HCT116 (cell line): ENCODE measurements around the gene DGKB. TPM values are rescaled to one million over a fixed set of nuclear protein-coding genes. Genes with fewer than 3 reads are reported as not detected.

ENCODE experiments used
- ATAC-seq: fragments of 200-7000 bp; cut with Tn5 transposase; 2 replicates; pipeline ENCODE4 v1.9.1; 2020; ENCODE audit warnings: mild to moderate bottlenecking, moderate library complexity
- BruUV-seq: library from RNA; stranded (reverse); fragments of 400-500 nt; replicated peaks from 2 replicates; lab custom pipeline; 2021; lab: Mats Ljungman, UMichigan
- CTCF ChIA-PET: fragments of 300-600 bp; sonication (Branson Sonifier 250); formaldehyde crosslinking; loops from one replicate; lab custom pipeline; 2021; ENCODE audit warnings: antibody characterized with exemption; lab: Charles Lee
- POLR2A ChIA-PET: fragments of 300-600, 350-600 bp; sonication (Branson Sonifier 250); formaldehyde crosslinking; loops from one replicate; lab custom pipeline; 2021; ENCODE audit warnings: antibody characterized with exemption; lab: Charles Lee
- RAD21 ChIA-PET, 2 experiments: fragments of 300-600 bp; sonication (Branson Sonifier 250); formaldehyde crosslinking; loops; one replicate each; lab custom pipeline; 2023; ENCODE audit warnings: low total read pairs in 2 of 2; ENCODE audit not compliant: uncharacterized antibody in 2 of 2, unreplicated experiment in 2 of 2, low non-redundant PET in 1 of 2; lab: Charles Lee
- DNase-seq: peaks from one replicate; pipeline ENCODE4 v3.0.0-alpha.2; 2010; ENCODE audit warnings: low read depth, low spot score
- H2AFZ ChIP-seq: fragments of 200-600 bp; shearing (Covaris generic), sonication (generic); 2 replicates; pipeline ENCODE4 v1.6.1; 2017; ENCODE audit warnings: low read depth, mixed run types, mixed read lengths, antibody characterized with exemption, low read length; ENCODE audit not compliant: poor library complexity, severe bottlenecking
- H3K27ac ChIP-seq: 2 replicates; pipeline ENCODE4 v1.5.1; 2012; ENCODE audit warnings: low read depth, low read length
- H3K27me3 ChIP-seq: fragments of 200-600 bp; sonication (generic); 2 replicates; pipeline ENCODE4 v1.6.1; 2016; ENCODE audit warnings: mixed run types, low read length, mixed read lengths; ENCODE audit not compliant: insufficient read depth
- H3K36me3 ChIP-seq, 2 experiments: fragments of 200-500 bp in 1 of 2; fragments of 200-600 bp in 1 of 2; sonication (Bioruptor generic) in 1 of 2; sonication (generic) in 1 of 2; 2 replicates each; pipeline versions ENCODE4 v1.5.1 to v1.6.1; 2014 to 2016; ENCODE audit warnings: low read length in 2 of 2, inconsistent platforms in 1 of 2, mixed read lengths in 1 of 2, mixed run types in 1 of 2; ENCODE audit not compliant: insufficient read depth in 2 of 2, control insufficient read depth in 1 of 2
- H3K4me1 ChIP-seq, 2 experiments: fragments of 200-600 bp in 1 of 2; sonication (generic) in 1 of 2; 2 replicates each; pipeline versions ENCODE4 v1.5.1 to v1.6.1; 2012 to 2017; ENCODE audit warnings: low read length in 2 of 2, inconsistent platforms in 1 of 2, mild to moderate bottlenecking in 1 of 2, mixed read lengths in 1 of 2, mixed run types in 1 of 2, moderate library complexity in 1 of 2; ENCODE audit not compliant: insufficient read depth in 2 of 2, control insufficient read depth in 1 of 2
- H3K4me2 ChIP-seq: fragments of 200-600 bp; sonication (generic); 2 replicates; pipeline ENCODE4 v1.6.1; 2017; ENCODE audit warnings: mixed run types, low read length, mixed read lengths
- H3K4me3 ChIP-seq, 2 experiments: fragments of 200-600 bp in 1 of 2; sonication (generic) in 1 of 2; replicated peaks in 1 of 2; 2 replicates each; pipeline ENCODE4 v1.5.1; 2011 to 2016; ENCODE audit warnings: low read length in 2 of 2, control low read depth in 1 of 2, low read depth in 1 of 2, mild to moderate bottlenecking in 1 of 2, mixed read lengths in 1 of 2, mixed run types in 1 of 2
- H3K79me2 ChIP-seq: fragments of 200-600 bp; sonication (generic); 2 replicates; pipeline ENCODE4 v1.6.1; 2017; ENCODE audit warnings: mild to moderate bottlenecking, mixed run types, low read length, moderate library complexity, mixed read lengths; ENCODE audit not compliant: insufficient read depth
- H3K9ac ChIP-seq: fragments of 200-600 bp; sonication (generic); 2 replicates; pipeline ENCODE4 v1.6.1; 2016; ENCODE audit warnings: low read length, mixed read lengths
- H3K9me2 ChIP-seq: fragments of 200-600 bp; sonication (generic), shearing (Covaris generic); 2 replicates; pipeline ENCODE4 v1.6.1; 2017; ENCODE audit warnings: mixed run types, mild to moderate bottlenecking, moderate library complexity; ENCODE audit not compliant: insufficient read depth
- H3K9me3 ChIP-seq, 2 experiments: fragments of 200-500 bp in 1 of 2; fragments of 200-600 bp in 1 of 2; sonication (Bioruptor generic) in 1 of 2; sonication (generic) in 1 of 2; 2 replicates each; pipeline ENCODE4 v1.6.1; 2014 to 2017; ENCODE audit warnings: low read length in 2 of 2, mixed read lengths in 2 of 2, inconsistent platforms in 1 of 2, low read depth in 1 of 2, mild to moderate bottlenecking in 1 of 2, mixed run types in 1 of 2, moderate library complexity in 1 of 2; ENCODE audit not compliant: control insufficient read depth in 1 of 2, insufficient read depth in 1 of 2
- H4K20me1 ChIP-seq: fragments of 200-600 bp; sonication (generic), shearing (Covaris generic); 2 replicates; pipeline ENCODE4 v1.6.1; 2017; ENCODE audit warnings: mixed run types, mild to moderate bottlenecking, moderate library complexity; ENCODE audit not compliant: insufficient read depth
- ATF3 ChIP-seq: IDR thresholded peaks from 2 replicates; pipeline ENCODE4 v1.6.1; 2012
- CBX3 ChIP-seq: IDR thresholded peaks from 2 replicates; pipeline ENCODE4 v1.6.1; 2012; ENCODE audit warnings: low read depth
- CEBPB ChIP-seq: IDR thresholded peaks from 2 replicates; pipeline ENCODE4 v1.6.1; 2012; ENCODE audit warnings: low read depth
- EGR1 ChIP-seq: IDR thresholded peaks from 2 replicates; pipeline ENCODE4 v1.6.1; 2012; ENCODE audit warnings: low read depth
- EZH2 ChIP-seq: fragments of 200-600 bp; sonication (generic); IDR thresholded peaks from 2 replicates; pipeline ENCODE4 v1.6.1; 2017; ENCODE audit warnings: antibody characterized with exemption, mixed run types
- FOSL1 ChIP-seq: IDR thresholded peaks from 2 replicates; pipeline ENCODE4 v1.6.1; 2012; ENCODE audit warnings: low read depth
- JUND ChIP-seq: IDR thresholded peaks from 2 replicates; pipeline ENCODE4 v1.6.1; 2012
- POLR2A ChIP-seq: IDR thresholded peaks from 2 replicates; pipeline ENCODE4 v1.7.0; 2011; ENCODE audit warnings: borderline replicate concordance; ENCODE audit not compliant: insufficient read depth, insufficient read length; ENCODE audit errors: extremely low read depth
- REST ChIP-seq: IDR thresholded peaks from 2 replicates; pipeline ENCODE4 v1.6.1; 2012; ENCODE audit warnings: low read depth
- SIN3A ChIP-seq: IDR thresholded peaks from 2 replicates; pipeline ENCODE4 v1.6.1; 2012; ENCODE audit warnings: low read depth
- ZBTB33 ChIP-seq: IDR thresholded peaks from 2 replicates; pipeline ENCODE4 v1.6.1; 2011; ENCODE audit warnings: mild to moderate bottlenecking, low read length, moderate library complexity; ENCODE audit not compliant: insufficient replicate concordance; ENCODE audit errors: extremely low read depth
- ZNF274 ChIP-seq: fragments of 200-500 bp; sonication (Bioruptor generic); IDR thresholded peaks from 2 replicates; pipeline ENCODE4 v1.6.1; 2014; ENCODE audit warnings: mild to moderate bottlenecking, low read depth, low read length, inconsistent platforms
- intact Hi-C: fragments of 100-400 bp; cut with micrococcal nuclease; formaldehyde crosslinking; loops from 2 replicates; pipeline ENCODE4 v1.10.0; 2022
- total RNA-seq: library from RNA; stranded (reverse); gene quantifications from one replicate; pipeline ENCODE4 v1.2.1, GENCODE V29; 2021; ENCODE audit not compliant: unreplicated experiment

Gene DGKB
- total RNA-seq, 1 experiment from 2014 or later: 0.05 TPM

GRCh38 chr7:14851610-14852009 is 50.9 kb downstream of the DGKB start:
- Histone ChIP-seq H3K27me3 (no peaks in the 10 kb centered on the region), H4K20me1 (no peaks in the 10 kb centered on the region), H3K9ac (no peak overlapping the region), H2AFZ (no peak overlapping the region), H3K27ac (no peak overlapping the region), H3K79me2 (no peaks in the 10 kb centered on the region), H3K4me1 (peaks cover 0 to 7% of the 10 kb centered on the region in 2 experiments; a peak in 1 of 4 replicates), H3K9me3 (no peaks in the 10 kb centered on the region)
- DNase-seq: no peak
- no TSS peak for BruUV-seq
- intact Hi-C loops: no loop called here
- ChIA-PET CTCF (no interaction called here), RAD21 (no interaction called here)
- TF ChIP-seq SIN3A (no peak), CEBPB (no peak), EZH2 (no peak), ATF3 (no peak), EGR1 (no peak), CBX3 (no peak), ZBTB33 (no peak), JUND (no peak), ZNF274 (no peak), POLR2A (no peak), FOSL1 (no peak), REST (no peak)
- TF ChIP-seq, all 23 proteins: peak for 0
- H3K9me2 ChIP-seq: no peaks in the 10 kb centered on the region
- H3K4me3 ChIP-seq: no peak overlapping the region
- no peaks in the 10 kb centered on the region for H3K36me3 ChIP-seq
- no peak for ATAC-seq
- POLR2A ChIA-PET: no interaction called here
- no peak overlapping the region for H3K4me2 ChIP-seq
